Activated naive CD4-positive, alpha-beta T cell treated with anti-CD3 and anti-CD28 coated beads, Interleukin-2, amount 10 ng/mL, durations not matched to agents 7 days and 5 days (primary cell): ENCODE results near the gene TBX10.
"Not testable (repeated sequence)": the region's sequence is repeated elsewhere in the genome, so short reads cannot be mapped to it uniquely, and the experiment has no call there.

ENCODE experiments used
- CTCF ChIA-PET: fragments of 350-600 bp; sonication (Branson Sonifier 250); formaldehyde crosslinking; loops from one replicate; lab custom pipeline; 2021; ENCODE audit warnings: antibody characterized with exemption; lab: Charles Lee
- DNase-seq: peaks from one replicate; pipeline ENCODE4 v3.0.0-alpha.2; 2020
- H3K27ac Mint-ChIP-seq: one replicate; pipeline ENCODE4 v1.8.0; 2021; ENCODE audit warnings: mild to moderate bottlenecking, moderate library complexity, mixed read lengths
- H3K27me3 Mint-ChIP-seq: one replicate; pipeline ENCODE4 v1.8.0; 2021; ENCODE audit warnings: mild to moderate bottlenecking, mixed read lengths
- H3K36me3 Mint-ChIP-seq: one replicate; pipeline ENCODE4 v1.8.0; 2021; ENCODE audit warnings: mixed read lengths
- H3K4me1 Mint-ChIP-seq: one replicate; pipeline ENCODE4 v1.8.0; 2021; ENCODE audit warnings: mixed read lengths
- H3K4me3 Mint-ChIP-seq: one replicate; pipeline ENCODE4 v1.8.0; 2021; ENCODE audit warnings: mild to moderate bottlenecking, moderate library complexity, mixed read lengths
- H3K9me3 Mint-ChIP-seq: one replicate; pipeline ENCODE4 v1.8.0; 2021; ENCODE audit warnings: mixed read lengths

TBX10 gene

DNA sequence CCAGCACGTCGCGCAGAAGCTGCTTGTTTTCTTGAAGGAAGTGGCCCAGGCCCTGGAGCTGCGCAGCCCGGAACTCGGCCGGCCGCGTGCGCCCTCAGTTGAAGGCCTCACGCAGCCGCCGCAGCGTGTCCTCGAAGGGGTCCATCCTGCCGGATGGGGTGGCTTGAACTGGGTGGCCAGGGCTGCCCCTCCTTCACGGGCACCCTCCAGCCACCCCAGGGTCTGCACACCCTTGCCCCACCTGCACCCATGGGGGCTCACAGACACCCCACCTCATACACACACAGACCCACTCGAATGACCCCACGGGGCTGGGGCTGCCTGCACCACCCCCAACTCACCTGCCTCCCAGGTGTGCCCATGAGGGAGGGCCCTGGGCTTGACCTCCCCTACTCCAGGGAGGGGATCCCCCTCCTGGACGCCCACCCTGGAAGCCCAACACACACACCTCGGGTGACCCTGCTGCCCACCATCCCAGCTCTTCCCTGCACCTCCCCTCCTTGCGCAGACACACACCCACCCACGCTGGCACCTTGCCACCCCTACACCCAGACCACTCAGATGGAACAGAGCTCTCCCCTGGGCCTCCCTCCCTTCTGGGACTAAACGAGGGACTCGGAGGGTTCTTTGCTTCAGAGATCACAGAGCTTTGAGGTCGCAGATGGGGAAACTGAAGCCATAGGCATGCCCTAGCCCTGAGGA is 28.1 kb upstream of the TBX10 start:
- DNase-seq = no peak
- Mint-ChIP-seq H3K4me3 (no peak overlapping the region), H3K36me3 (no peaks in the 10 kb centered on the region), H3K27me3 (peaks cover 7% of the 10 kb centered on the region), H3K4me1 (no peaks in the 10 kb centered on the region), H3K9me3 (no peaks in the 10 kb centered on the region), H3K27ac (no peak overlapping the region)
- CTCF ChIA-PET = no interaction called here

DNA sequence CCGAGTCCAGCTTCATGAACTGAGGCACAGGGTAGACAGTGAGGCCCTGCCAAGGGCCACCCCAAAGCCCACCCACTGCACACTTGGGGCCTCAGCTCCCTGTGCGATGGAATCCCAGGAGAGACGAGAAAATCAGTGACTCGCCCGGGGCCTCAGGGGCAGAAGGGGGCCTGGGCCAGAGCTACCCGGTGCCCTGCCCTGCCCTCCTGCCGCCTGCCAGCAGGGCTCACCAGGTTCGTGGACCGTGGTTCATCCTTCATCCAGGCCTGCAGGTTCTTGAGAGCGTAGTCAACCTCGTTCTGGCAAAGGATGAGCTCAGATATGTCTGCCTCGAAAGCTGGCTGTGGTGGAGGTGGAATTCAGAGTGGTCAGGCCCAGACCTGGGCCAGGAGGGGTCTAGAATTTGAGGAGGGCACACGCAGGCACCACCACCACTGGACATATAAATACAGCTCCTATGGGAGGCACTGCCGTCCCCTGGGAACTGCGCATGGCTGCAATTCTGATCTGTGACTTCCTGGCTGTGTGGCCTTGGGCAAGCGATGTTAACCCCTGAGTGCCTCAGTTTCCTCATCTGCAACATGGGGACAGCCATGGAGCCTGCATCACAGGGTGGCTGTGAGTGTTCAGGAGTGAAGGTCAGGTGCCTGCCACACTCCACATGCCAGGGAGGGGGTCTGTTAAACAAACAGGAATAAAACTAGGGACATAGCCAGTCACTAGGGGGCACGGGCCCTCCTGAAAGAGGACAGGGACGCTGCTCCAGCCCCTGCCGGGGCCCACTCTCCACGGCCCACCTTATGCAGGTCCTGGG is 27.3 kb upstream of the TBX10 start:
- no peak for DNase-seq
- H3K4me3 Mint-ChIP-seq = no peak overlapping the region

DNA sequence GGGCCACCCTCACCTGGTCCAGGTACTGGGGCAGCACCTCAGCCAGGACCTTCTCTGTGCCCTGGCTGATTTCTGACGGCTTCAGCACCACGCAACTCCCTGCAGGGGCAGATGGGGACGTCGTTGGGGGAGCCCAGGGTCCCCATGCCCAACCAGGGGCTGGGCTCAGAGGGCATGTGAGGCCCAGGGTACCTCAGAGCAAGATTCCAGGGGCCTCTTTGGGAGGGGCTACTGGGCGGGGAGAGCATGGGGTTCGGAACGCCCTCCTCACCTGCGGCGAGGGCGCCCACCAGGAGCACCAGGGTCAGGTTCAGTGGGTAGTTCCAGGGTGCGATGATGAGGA is 26.7 kb upstream of the TBX10 start:
- H3K27ac Mint-ChIP-seq = no peak overlapping the region
- no peaks in the 10 kb centered on the region for H3K4me1 Mint-ChIP-seq
- peaks cover 11% of the 10 kb centered on the region for H3K27me3 Mint-ChIP-seq
- no peaks in the 10 kb centered on the region for H3K36me3 Mint-ChIP-seq
- DNase-seq = no peak
- CTCF ChIA-PET = no interaction called here
- no peak overlapping the region for H3K4me3 Mint-ChIP-seq
- H3K9me3 Mint-ChIP-seq = no peaks in the 10 kb centered on the region

More for the DNA sequence above, 27.3 kb upstream of the TBX10 start:
- no peaks in the 10 kb centered on the region for H3K36me3 Mint-ChIP-seq
- no peak overlapping the region for H3K27ac Mint-ChIP-seq
- no peaks in the 10 kb centered on the region for H3K4me1 Mint-ChIP-seq
- CTCF ChIA-PET = no interaction called here
- H3K9me3 Mint-ChIP-seq = no peaks in the 10 kb centered on the region
- H3K27me3 Mint-ChIP-seq = peaks cover 11% of the 10 kb centered on the region

DNA sequence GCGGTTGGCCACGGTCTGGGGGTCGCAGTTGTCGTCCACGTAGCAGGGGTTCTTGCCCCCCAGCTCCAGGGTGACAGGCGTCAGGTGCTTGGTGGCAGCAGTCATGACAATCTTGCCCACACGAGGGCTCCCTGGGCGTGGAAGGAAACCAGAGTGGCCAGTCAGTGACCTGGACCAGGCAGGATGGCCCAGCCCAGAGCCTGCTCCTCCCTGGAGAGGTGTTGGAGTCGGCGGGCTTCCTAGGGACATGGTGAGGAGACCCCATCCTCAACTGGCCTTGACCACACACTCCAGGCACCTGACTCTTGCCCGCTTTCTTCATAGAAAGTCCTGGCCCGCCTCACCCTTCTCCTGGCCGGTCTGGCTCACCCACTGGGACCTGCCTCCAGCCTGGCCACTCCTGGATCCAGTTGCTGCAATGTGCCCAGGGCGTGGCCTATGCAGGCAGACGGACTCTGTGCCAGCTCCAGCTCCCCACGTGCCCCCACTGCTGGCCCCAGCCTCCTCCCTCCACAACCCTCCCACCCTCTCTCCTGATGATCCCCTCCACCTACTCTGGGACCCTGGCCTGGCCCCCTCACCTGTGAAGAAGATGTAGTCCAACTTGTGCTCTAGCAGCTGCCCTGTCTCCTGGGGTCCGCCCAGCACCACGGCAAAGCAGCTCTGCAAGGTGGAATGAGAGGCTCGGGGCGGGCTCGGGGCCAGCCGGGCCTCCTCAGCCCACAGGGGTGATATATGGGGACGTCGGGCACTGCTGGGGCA is 26.2 kb upstream of the TBX10 start:
- Mint-ChIP-seq H3K4me3 (no peak overlapping the region), H3K4me1 (no peaks in the 10 kb centered on the region), H3K9me3 (no peaks in the 10 kb centered on the region), H3K27ac (no peak overlapping the region), H3K27me3 (peaks cover 12% of the 10 kb centered on the region), H3K36me3 (no peaks in the 10 kb centered on the region)
- CTCF ChIA-PET = no interaction called here
- DNase-seq = no peak

DNA sequence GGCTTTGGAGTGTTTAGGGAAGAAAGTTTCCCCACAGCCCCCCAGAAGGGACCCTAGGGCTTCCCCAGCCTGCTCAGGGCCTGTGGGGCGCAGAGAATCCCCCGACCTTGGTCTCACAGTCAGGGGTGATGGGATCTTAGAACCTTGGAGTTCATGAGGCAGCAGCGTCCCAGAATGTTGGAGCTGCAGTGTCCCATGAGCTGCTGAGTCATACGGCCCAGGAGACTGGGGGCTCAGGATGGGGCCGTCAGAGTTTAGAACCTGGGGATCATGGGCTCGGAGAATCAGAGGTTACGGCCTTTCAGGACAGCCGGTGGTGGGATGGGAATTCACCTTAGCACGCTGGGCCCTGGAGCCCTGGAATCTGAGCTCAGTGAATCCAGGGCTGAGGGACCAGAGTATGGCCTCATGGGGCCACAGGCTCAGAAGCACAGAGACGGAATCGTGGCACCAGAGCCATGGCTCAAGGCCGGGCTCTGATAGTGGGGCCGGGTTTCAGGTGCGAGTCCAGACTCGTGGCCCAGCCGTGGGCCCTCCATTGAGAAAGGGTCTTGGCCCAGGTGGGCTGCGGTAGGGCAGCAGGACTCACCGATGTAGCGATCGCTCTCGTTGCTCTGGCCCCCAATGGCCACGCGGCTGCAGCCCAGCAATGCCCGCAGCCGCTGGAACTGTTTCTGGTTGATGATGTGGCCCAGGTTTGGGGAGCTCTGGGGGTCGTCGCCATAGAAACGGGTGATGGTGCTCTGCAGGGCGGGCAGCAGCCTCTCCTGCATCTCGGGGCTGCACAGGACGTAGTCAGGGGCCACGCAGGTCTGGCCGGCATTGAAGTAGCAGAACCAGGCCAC is 25.4 kb upstream of the TBX10 start:
- CTCF ChIA-PET = no interaction called here
- H3K9me3 Mint-ChIP-seq = no peaks in the 10 kb centered on the region
- H3K27me3 Mint-ChIP-seq = peaks cover 15% of the 10 kb centered on the region
- DNase-seq = no peak
- no peaks in the 10 kb centered on the region for H3K4me1 Mint-ChIP-seq
- no peak overlapping the region for H3K27ac Mint-ChIP-seq
- no peak overlapping the region for H3K4me3 Mint-ChIP-seq
- no peaks in the 10 kb centered on the region for H3K36me3 Mint-ChIP-seq

DNA sequence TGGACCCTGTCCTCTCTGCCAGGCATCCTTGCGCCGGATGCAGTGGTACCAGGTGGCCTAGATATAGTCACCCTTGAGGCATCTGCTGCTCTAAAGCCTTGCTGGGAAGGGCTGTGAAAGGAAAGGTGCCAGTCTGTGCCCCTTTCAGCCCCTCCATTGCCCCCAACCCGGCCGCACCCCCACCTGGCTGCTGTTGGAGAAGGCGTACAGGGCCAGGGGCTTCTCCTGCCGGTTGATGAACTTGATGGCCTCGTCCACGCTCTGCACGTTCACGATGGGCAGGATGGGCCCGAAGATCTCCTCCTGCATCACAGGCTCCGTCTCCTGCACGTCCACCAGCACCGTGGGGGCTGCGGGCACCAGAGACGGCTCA is 24.6 kb upstream of the TBX10 start:
- CTCF ChIA-PET = no interaction called here
- Mint-ChIP-seq H3K4me3 (no peak overlapping the region), H3K36me3 (no peaks in the 10 kb centered on the region), H3K27ac (no peak overlapping the region), H3K27me3 (peaks cover 15% of the 10 kb centered on the region), H3K9me3 (no peaks in the 10 kb centered on the region), H3K4me1 (no peaks in the 10 kb centered on the region)
- DNase-seq = no peak

DNA sequence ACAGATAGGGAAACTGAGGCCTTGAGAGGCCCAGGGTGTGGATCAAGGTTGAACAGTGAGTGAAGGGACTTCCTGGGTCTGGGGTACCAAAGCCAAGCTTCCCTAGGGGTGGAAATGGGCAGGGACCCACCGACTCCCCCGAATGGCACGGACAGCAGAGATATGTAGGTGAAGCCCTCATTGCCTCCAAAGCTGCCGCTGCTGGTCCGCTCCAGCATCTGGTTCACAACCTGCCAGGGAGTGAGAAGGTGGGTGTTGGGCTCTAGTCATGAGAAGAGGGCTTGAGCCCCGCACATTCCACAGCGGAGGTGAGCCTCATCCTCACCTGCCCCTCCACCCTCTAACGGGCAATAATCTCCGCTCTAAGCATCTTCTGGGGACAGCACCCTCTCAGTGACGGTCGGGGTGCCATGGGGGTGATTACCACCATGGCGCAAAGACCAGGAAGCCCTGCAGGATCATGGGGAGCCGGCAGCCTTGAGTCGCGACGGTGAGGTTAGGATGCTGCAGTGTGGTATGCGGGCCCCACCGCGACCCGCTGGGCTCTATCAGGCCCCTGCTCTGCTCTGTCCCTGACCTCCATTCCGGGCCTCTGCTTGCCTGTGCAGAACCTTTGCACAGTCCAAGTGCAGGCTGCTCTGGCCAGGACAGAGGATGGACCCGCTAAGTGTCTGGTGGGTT is 24.1 kb upstream of the TBX10 start:
- no peak for DNase-seq
- H3K4me1 Mint-ChIP-seq = no peaks in the 10 kb centered on the region
- peaks cover 15% of the 10 kb centered on the region for H3K27me3 Mint-ChIP-seq
- H3K4me3 Mint-ChIP-seq = no peak overlapping the region
- no peaks in the 10 kb centered on the region for H3K9me3 Mint-ChIP-seq
- no peak overlapping the region for H3K27ac Mint-ChIP-seq
- CTCF ChIA-PET = no interaction called here
- no peaks in the 10 kb centered on the region for H3K36me3 Mint-ChIP-seq

GRCh38 chr11:67662835-67663531 is 23.4 kb upstream of the TBX10 start:
- Mint-ChIP-seq H3K27me3 (peaks cover 15% of the 10 kb centered on the region), H3K36me3 (no peaks in the 10 kb centered on the region), H3K4me3 (no peak overlapping the region), H3K4me1 (no peaks in the 10 kb centered on the region), H3K9me3 (no peaks in the 10 kb centered on the region), H3K27ac (no peak overlapping the region)
- DNase-seq = no peak
- CTCF ChIA-PET = interaction anchor here (1.3 kb wide), 1 partner anchor 14 kb away, joined by 3 read pairs; no protein-coding TSS in a partner anchor

DNA sequence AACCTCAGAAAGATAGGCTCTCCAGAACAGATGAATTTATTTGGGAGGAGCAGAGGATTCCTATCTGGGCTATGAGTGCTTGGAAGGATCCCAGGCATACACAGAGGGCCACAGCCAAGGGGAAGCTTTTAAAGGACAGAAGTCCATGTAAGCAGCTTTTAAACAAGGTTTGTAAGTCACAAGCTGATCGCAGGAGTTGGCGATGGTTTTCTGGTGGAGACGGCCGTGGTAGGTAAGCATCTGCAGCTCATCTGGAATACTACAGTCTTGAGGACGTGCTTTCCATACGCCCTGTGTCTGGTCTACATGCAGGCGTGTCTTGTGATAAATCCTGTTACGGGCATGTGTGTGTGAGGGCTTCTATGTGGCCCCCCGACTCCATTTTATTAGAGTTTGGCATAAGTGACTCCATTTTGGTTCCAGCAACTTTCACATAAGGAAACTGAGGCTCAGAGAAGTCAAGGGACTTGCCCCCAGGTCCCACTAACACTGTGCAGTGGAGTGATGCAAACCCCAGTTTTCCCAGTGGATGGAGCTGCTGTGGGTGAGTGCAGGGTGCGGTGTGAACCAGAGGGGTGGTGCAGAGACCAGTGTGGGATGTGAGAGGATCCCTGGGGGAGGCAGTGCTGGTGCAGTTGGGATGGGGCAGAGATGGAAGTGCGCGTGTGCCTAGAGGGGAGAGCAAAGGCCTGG is 22.7 kb upstream of the TBX10 start:
- no peak overlapping the region for H3K4me3 Mint-ChIP-seq

GRCh38 chr11:67660752-67661151 is 21.2 kb upstream of the TBX10 start:
- CTCF ChIA-PET = interaction anchor here (1.6 to 4.3 kb wide), 2 partner anchors 31 to 47 kb away, joined by 6 to 59 read pairs; partner anchors contain the start of gene NUDT8
- not testable (repeated sequence) for H3K9me3 Mint-ChIP-seq, DNase-seq, H3K4me3 Mint-ChIP-seq, H3K4me1 Mint-ChIP-seq, H3K36me3 Mint-ChIP-seq, H3K27ac Mint-ChIP-seq
- peaks cover 15% of the 10 kb centered on the region for H3K27me3 Mint-ChIP-seq

More for the DNA sequence above, 22.7 kb upstream of the TBX10 start:
- Mint-ChIP-seq H3K4me1 (no peaks in the 10 kb centered on the region), H3K36me3 (no peaks in the 10 kb centered on the region), H3K27ac (no peak overlapping the region), H3K27me3 (peaks cover 15% of the 10 kb centered on the region), H3K9me3 (no peaks in the 10 kb centered on the region)
- DNase-seq = no peak
- CTCF ChIA-PET = interaction anchor here (1.3 kb wide), 1 partner anchor 14 kb away, joined by 3 read pairs; no protein-coding TSS in a partner anchor

DNA sequence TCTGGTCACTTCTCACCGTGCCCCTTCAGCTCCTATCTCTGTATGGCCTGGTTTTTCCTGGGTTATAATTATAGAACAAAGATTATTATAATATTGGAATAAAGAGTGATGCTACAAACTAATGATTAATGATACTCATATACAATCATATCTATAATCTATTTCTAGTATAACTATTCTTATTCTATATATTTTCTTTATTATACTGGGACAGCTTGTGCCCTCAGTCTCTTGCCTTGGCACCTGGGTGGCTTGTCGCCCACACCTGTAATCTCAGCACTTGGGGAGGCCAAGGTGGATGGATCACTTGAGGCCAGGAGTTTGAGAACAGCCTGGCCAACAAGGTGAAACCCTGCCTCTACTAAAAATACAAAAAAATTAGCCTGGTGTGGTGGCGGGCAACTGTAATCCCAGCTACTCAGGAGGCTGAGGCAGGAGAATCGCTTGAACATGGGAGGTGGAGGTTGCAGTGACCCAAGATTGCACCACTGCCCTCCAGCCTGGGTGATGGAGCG is 20.1 kb upstream of the TBX10 start:
- H3K4me3 Mint-ChIP-seq, H3K9me3 Mint-ChIP-seq, H3K4me1 Mint-ChIP-seq, H3K27ac Mint-ChIP-seq, DNase-seq, H3K36me3 Mint-ChIP-seq: not testable (repeated sequence)
- CTCF ChIA-PET = interaction anchor here (0.6 to 4.4 kb wide), 10 partner anchors 9 to 430 kb away, joined by 3 to 59 read pairs (median 4); partner anchors contain the start of genes ACY3 and NUDT8
- peaks cover 15% of the 10 kb centered on the region for H3K27me3 Mint-ChIP-seq

DNA sequence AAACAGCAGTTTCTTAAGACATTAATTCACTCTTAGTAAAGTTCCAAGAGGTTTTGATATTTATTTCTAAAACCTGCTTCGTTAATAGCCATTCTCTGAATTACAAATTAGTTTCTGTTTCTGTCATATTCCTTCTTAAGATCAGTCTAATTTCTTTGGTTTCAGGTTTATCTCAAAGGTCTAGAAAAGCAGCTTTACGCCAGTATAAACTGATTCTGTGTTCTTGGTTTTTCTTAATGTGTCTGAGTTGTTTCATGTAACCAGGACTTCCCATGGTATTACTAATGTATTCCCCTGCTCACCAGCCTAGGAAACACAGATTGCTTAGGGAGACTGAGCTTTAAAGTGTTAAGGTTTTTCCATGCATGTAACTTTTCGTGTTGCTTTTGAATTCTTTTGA is 17.7 kb upstream of the TBX10 start:
- Mint-ChIP-seq H3K4me3 (no peak overlapping the region), H3K27ac (no peak overlapping the region), H3K9me3 (peaks cover 3% of the 10 kb centered on the region), H3K27me3 (peaks cover 20% of the 10 kb centered on the region), H3K36me3 (no peaks in the 10 kb centered on the region), H3K4me1 (peaks cover 4% of the 10 kb centered on the region)
- no peak for DNase-seq
- CTCF ChIA-PET = interaction anchor here (1.5 to 4.4 kb wide), 3 partner anchors 10 to 27 kb away, joined by 3 to 59 read pairs (median 33); partner anchors contain the start of gene NUDT8
